Kidney epithelial cell (primary cell): Measurements from ENCODE around the gene PHRF1. TPM values are rescaled to one million over a fixed set of nuclear protein-coding genes. Genes with fewer than 3 reads are reported as not detected.
"Not testable (repeated sequence)": the region's sequence is repeated elsewhere in the genome, so short reads cannot be mapped to it uniquely, and the experiment has no call there.

Experiments used
- DNase-seq: peaks from one replicate; pipeline ENCODE4 v3.0.0-alpha.2; 2010; ENCODE audit warnings: low read depth
- H3K27me3 ChIP-seq: 2 replicates; pipeline ENCODE4 v1.6.0; 2011; ENCODE audit warnings: low read length; ENCODE audit not compliant: control insufficient read depth, insufficient read depth
- H3K36me3 ChIP-seq: 2 replicates; pipeline ENCODE4 v1.5.1; 2011; ENCODE audit warnings: low read length; ENCODE audit not compliant: control insufficient read depth, insufficient read depth
- H3K4me3 ChIP-seq: 2 replicates; pipeline ENCODE4 v1.5.1; 2011; ENCODE audit warnings: low read depth, mild to moderate bottlenecking, control low read depth, low read length
- CTCF ChIP-seq: IDR thresholded peaks from 2 replicates; pipeline ENCODE4 v1.5.1; 2011; ENCODE audit warnings: mild to moderate bottlenecking, moderate library complexity, low read length, control low read depth, inconsistent platforms; ENCODE audit not compliant: insufficient read depth, poor library complexity, severe bottlenecking
- total RNA-seq: library from RNA; depleted of rRNA; stranded (reverse); fragments of >200 nt; gene quantifications from 2 replicates; pipeline ENCODE4 v1.2.3, GENCODE V29; 2015

PHRF1 gene
- total RNA-seq, 1 donor from 2014 or later = 33.0 TPM

- no peak for TF ChIP-seq CTCF
- Histone ChIP-seq H3K4me3 (no peak overlapping the region), H3K36me3 (no peaks in the 10 kb centered on the region), H3K27me3 (peaks cover 9% of the 10 kb centered on the region)
- DNase-seq = no peak
These were observed 69.3 kb downstream of the PHRF1 start for GRCh38 chr11:645536-645935.

GRCh38 chr11:646214-646613 is 69.9 kb downstream of the PHRF1 start:
- DNase-seq = no peak
- Histone ChIP-seq H3K4me3 (no peak overlapping the region), H3K27me3 (peaks cover 2% of the 10 kb centered on the region), H3K36me3 (no peaks in the 10 kb centered on the region)
- no peak for TF ChIP-seq CTCF

GRCh38 chr11:647672-648158 is 71.4 kb downstream of the PHRF1 start:
- not testable (repeated sequence) for DNase-seq, H3K4me3 ChIP-seq, H3K36me3 ChIP-seq, H3K27me3 ChIP-seq

GRCh38 chr11:650482-650881 is 74.2 kb downstream of the PHRF1 start:
- TF ChIP-seq CTCF = no peak
- DNase-seq = no peak
- H3K27me3 ChIP-seq = no peaks in the 10 kb centered on the region
- no peak overlapping the region for H3K4me3 ChIP-seq
- peaks cover 3% of the 10 kb centered on the region for H3K36me3 ChIP-seq

GRCh38 chr11:653136-653535 is 76.9 kb downstream of the PHRF1 start:
- not testable (repeated sequence) for H3K27me3 ChIP-seq, DNase-seq, H3K4me3 ChIP-seq, H3K36me3 ChIP-seq

- no peak for DNase-seq
- no peak overlapping the region for H3K4me3 ChIP-seq
- H3K36me3 ChIP-seq = peaks cover 3% of the 10 kb centered on the region
- TF ChIP-seq CTCF = no peak
- no peaks in the 10 kb centered on the region for H3K27me3 ChIP-seq
These were observed 77.6 kb downstream of the PHRF1 start for GRCh38 chr11:653837-654236.

- not testable (repeated sequence) for H3K27me3 ChIP-seq, H3K36me3 ChIP-seq, H3K4me3 ChIP-seq, DNase-seq
These were observed 78.2 kb downstream of the PHRF1 start for GRCh38 chr11:654444-654843.
